PC-9 (cell line): ENCODE data around the gene MSH3. TPM values are rescaled to one million over a fixed set of nuclear protein-coding genes. Genes with fewer than 3 reads are reported as not detected.

Experiments used
- BruUV-seq: library from RNA; stranded (reverse); fragments of 400-500 nt; replicated peaks from 2 replicates; lab custom pipeline; 2021; lab: Mats Ljungman, UMichigan
- CTCF ChIA-PET: fragments of 300-600 bp; sonication (Branson Sonifier 250); formaldehyde crosslinking; loops from one replicate; lab custom pipeline; 2022; ENCODE audit warnings: antibody characterized with exemption; lab: Charles Lee
- POLR2A ChIA-PET: fragments of 300-600 bp; sonication (Branson Sonifier 250); formaldehyde crosslinking; loops from one replicate; lab custom pipeline; 2022; ENCODE audit warnings: antibody characterized with exemption; ENCODE audit not compliant: unreplicated experiment; lab: Charles Lee
- DNase-seq, 2 experiments: peaks; one replicate each; pipeline versions ENCODE4 v3.0.0 to v3.0.0-alpha.2; 2015 to 2022; ENCODE audit warnings: mixed read lengths in 1 of 2
- H2AFZ ChIP-seq: fragments of 200-600 bp; sonication (generic); 2 replicates; pipeline ENCODE4 v1.8.1; 2017; ENCODE audit warnings: antibody characterized with exemption
- H3F3A ChIP-seq: fragments of 200-600 bp; sonication (generic); 2 replicates; pipeline ENCODE4 v1.8.1; 2017; ENCODE audit warnings: antibody characterized with exemption, mild to moderate bottlenecking, low read depth; ENCODE audit not compliant: insufficient read depth
- H3K27ac ChIP-seq: fragments of 200-600 bp; sonication (generic); 2 replicates; pipeline ENCODE4 v1.6.1; 2016; ENCODE audit warnings: mixed run types
- H3K27me3 ChIP-seq: fragments of 200-600 bp; sonication (generic); 2 replicates; pipeline ENCODE4 v1.6.1; 2016; ENCODE audit warnings: low read depth, mixed run types; ENCODE audit not compliant: insufficient read depth
- H3K36me3 ChIP-seq: fragments of 200-600 bp; sonication (generic); 2 replicates; pipeline ENCODE4 v1.6.1; 2016; ENCODE audit warnings: low read depth, mixed run types
- H3K4me1 ChIP-seq: fragments of 200-600 bp; sonication (generic); replicated peaks from 2 replicates; pipeline ENCODE4 v1.6.1; 2016; ENCODE audit warnings: mixed run types; ENCODE audit not compliant: insufficient read depth
- H3K4me2 ChIP-seq: fragments of 200-600 bp; sonication (generic); 2 replicates; pipeline ENCODE4 v1.6.1; 2017; ENCODE audit warnings: mixed run types
- H3K4me3 ChIP-seq: fragments of 200-600 bp; sonication (generic); 2 replicates; pipeline ENCODE4 v1.6.1; 2016; ENCODE audit warnings: mixed run types
- H3K79me2 ChIP-seq: fragments of 200-600 bp; sonication (generic); 2 replicates; pipeline ENCODE4 v1.6.1; 2017; ENCODE audit warnings: low read depth, mixed run types
- H3K9me2 ChIP-seq: fragments of 200-600 bp; sonication (generic); 2 replicates; pipeline ENCODE4 v1.8.1; 2017; ENCODE audit warnings: mild to moderate bottlenecking; ENCODE audit not compliant: insufficient read depth
- H3K9me3 ChIP-seq: fragments of 200-600 bp; sonication (generic); 2 replicates; pipeline ENCODE4 v1.8.1; 2016; ENCODE audit warnings: low read depth; ENCODE audit not compliant: insufficient read depth
- H4K20me1 ChIP-seq: fragments of 200-600 bp; sonication (generic); 2 replicates; pipeline ENCODE4 v1.8.1; 2017; ENCODE audit not compliant: insufficient read depth
- EZH2 ChIP-seq: fragments of 200-600 bp; sonication (generic); IDR thresholded peaks from 2 replicates; pipeline ENCODE4 v1.8.0; 2017; ENCODE audit warnings: antibody characterized with exemption, low read depth
- intact Hi-C: fragments of 100-400 bp; cut with micrococcal nuclease; formaldehyde crosslinking; loops from one replicate; pipeline ENCODE4 v1.10.0; 2022; ENCODE audit not compliant: unreplicated experiment
- total RNA-seq: library from RNA; stranded (reverse); gene quantifications from 2 replicates; pipeline ENCODE4 v1.2.3, GENCODE V29; 2021
- TF ChIP-seq, protein P1 (sequence below): fragments of 200-600 bp; sonication (generic); conservative IDR thresholded peaks from 2 replicates; pipeline ENCODE4 v1.6.1; 2017; ENCODE audit warnings: mixed run types, antibody characterized with exemption, mild to moderate bottlenecking, moderate library complexity

The MSH3 gene
- total RNA-seq, 1 experiment from 2014 or later = 16.9 TPM

- BruUV-seq = no TSS peak
- H3K4me2 ChIP-seq = no peak overlapping the region
- H4K20me1 ChIP-seq = no peaks in the 10 kb centered on the region
- TF ChIP-seq EZH2 = no peak
- intact Hi-C loops = no loop called here
- H3K79me2 ChIP-seq = no peaks in the 10 kb centered on the region
- H3K4me1 ChIP-seq = no peaks in the 10 kb centered on the region
- POLR2A ChIA-PET = no interaction called here
- DNase-seq = no peak
- H3K36me3 ChIP-seq = no peaks in the 10 kb centered on the region
- no peak overlapping the region for H3K27ac ChIP-seq
- no peak overlapping the region for H3K4me3 ChIP-seq
- H3K27me3 ChIP-seq = no peaks in the 10 kb centered on the region
- no peaks in the 10 kb centered on the region for H3F3A ChIP-seq
- no peaks in the 10 kb centered on the region for H3K9me2 ChIP-seq
- CTCF ChIA-PET = no interaction called here
- H2AFZ ChIP-seq = no peak overlapping the region
- H3K9me3 ChIP-seq = no peaks in the 10 kb centered on the region
These were observed 251.0 kb downstream of the MSH3 start for GRCh38 chr5:80905405-80905804.

DNA sequence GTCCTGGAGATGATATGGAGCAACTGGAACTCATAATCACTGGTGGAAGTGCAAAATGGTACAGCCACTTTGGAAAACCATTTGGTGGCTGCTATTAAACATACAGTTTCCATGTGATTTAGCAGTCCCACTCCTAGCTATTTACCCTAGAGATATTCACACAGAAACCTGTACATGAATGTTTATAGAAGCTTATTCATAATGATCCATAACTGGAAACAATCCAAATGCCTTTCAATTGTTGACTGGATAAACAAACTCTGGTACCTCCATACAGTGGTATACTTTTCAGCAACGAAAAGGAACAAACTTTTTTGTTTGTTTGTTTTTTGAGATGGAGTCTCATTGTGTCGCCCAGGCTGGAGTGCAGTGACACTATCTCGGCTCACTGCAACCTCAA, 258.0 kb downstream of the MSH3 start:
- H3K9me2 ChIP-seq = no peaks in the 10 kb centered on the region
- no peaks in the 10 kb centered on the region for H3K4me1 ChIP-seq
- TF ChIP-seq, protein P1, sequence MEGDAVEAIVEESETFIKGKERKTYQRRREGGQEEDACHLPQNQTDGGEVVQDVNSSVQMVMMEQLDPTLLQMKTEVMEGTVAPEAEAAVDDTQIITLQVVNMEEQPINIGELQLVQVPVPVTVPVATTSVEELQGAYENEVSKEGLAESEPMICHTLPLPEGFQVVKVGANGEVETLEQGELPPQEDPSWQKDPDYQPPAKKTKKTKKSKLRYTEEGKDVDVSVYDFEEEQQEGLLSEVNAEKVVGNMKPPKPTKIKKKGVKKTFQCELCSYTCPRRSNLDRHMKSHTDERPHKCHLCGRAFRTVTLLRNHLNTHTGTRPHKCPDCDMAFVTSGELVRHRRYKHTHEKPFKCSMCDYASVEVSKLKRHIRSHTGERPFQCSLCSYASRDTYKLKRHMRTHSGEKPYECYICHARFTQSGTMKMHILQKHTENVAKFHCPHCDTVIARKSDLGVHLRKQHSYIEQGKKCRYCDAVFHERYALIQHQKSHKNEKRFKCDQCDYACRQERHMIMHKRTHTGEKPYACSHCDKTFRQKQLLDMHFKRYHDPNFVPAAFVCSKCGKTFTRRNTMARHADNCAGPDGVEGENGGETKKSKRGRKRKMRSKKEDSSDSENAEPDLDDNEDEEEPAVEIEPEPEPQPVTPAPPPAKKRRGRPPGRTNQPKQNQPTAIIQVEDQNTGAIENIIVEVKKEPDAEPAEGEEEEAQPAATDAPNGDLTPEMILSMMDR = no peak
- no peak for TF ChIP-seq EZH2
- CTCF ChIA-PET = no interaction called here
- no peak overlapping the region for H3K27ac ChIP-seq
- DNase-seq = no peak
- H3K79me2 ChIP-seq = no peaks in the 10 kb centered on the region
- no peaks in the 10 kb centered on the region for H4K20me1 ChIP-seq
- POLR2A ChIA-PET = no interaction called here
- no peaks in the 10 kb centered on the region for H3K9me3 ChIP-seq
- no peak overlapping the region for H3K4me2 ChIP-seq
- H2AFZ ChIP-seq = no peak overlapping the region
- BruUV-seq = no TSS peak
- no peaks in the 10 kb centered on the region for H3K36me3 ChIP-seq
- intact Hi-C loops = no loop called here
- no peak overlapping the region for H3K4me3 ChIP-seq
- no peaks in the 10 kb centered on the region for H3F3A ChIP-seq
- H3K27me3 ChIP-seq = no peaks in the 10 kb centered on the region

DNA sequence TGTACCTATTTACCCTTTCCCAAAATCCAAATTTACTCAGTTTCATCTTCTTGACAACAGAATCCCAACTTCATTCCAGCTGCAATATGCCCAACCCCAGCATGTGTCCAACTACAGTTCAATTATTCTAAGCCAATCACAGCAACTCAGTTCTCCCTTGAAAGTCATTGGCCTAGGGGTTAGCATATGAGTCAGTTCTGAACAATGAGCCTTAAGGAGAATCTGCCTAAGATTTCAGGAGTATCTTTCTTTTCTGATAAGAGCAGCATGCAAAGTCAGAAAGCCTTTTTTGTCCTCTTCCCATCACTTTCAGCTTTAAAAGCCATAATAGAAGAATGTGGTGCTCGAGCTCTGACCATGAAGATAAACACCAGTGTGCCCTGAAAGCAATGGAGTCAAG, 261.3 kb downstream of the MSH3 start:
- ChIA-PET CTCF (interaction anchor here (0.5 kb wide), 1 partner anchor 62 kb away, joined by 3 read pairs; no protein-coding TSS in a partner anchor), POLR2A (no interaction called here)
- Histone ChIP-seq H3K27ac (no peak overlapping the region), H3K36me3 (no peaks in the 10 kb centered on the region), H3F3A (0 out of 2 replicates have a peak, but pooled peaks cover 3% of the 10 kb centered on the region), H2AFZ (no peak overlapping the region), H3K27me3 (no peaks in the 10 kb centered on the region), H3K9me2 (no peaks in the 10 kb centered on the region), H3K9me3 (no peaks in the 10 kb centered on the region), H3K4me3 (no peak overlapping the region), H3K4me2 (no peak overlapping the region), H3K79me2 (no peaks in the 10 kb centered on the region), H3K4me1 (peaks cover 11% of the 10 kb centered on the region), H4K20me1 (no peaks in the 10 kb centered on the region)
- TF ChIP-seq, protein P1 = no peak
- TF ChIP-seq EZH2 = no peak
- intact Hi-C loops = no loop called here
- DNase-seq = no peak
- BruUV-seq = no TSS peak

- Histone ChIP-seq H3K79me2 (no peaks in the 10 kb centered on the region), H3K27ac (no peak overlapping the region), H3K4me3 (no peak overlapping the region), H2AFZ (no peak overlapping the region), H3F3A (0 out of 2 replicates have a peak, but pooled peaks cover 4% of the 10 kb centered on the region), H3K4me1 (peaks cover 14% of the 10 kb centered on the region), H3K9me3 (no peaks in the 10 kb centered on the region), H3K4me2 (no peak overlapping the region), H3K9me2 (no peaks in the 10 kb centered on the region), H4K20me1 (no peaks in the 10 kb centered on the region), H3K36me3 (no peaks in the 10 kb centered on the region), H3K27me3 (no peaks in the 10 kb centered on the region)
- ChIA-PET CTCF (no interaction called here), POLR2A (no interaction called here)
- no TSS peak for BruUV-seq
- DNase-seq = no peak
- TF ChIP-seq, protein P1 = no peak
- TF ChIP-seq EZH2 = no peak
- intact Hi-C loops = no loop called here
These were observed 262.2 kb downstream of the MSH3 start for GRCh38 chr5:80916676-80917075.
